Panc1 (cell line): ENCODE data around the gene FRY. TPM values are rescaled to one million over a fixed set of nuclear protein-coding genes. Genes with fewer than 3 reads are reported as not detected.

Source experiments
- ATAC-seq: fragments of 200-7000 bp; cut with Tn5 transposase; 2 replicates; pipeline ENCODE4 v1.9.1; 2020; ENCODE audit warnings: mild to moderate bottlenecking, moderate library complexity
- BruUV-seq: library from RNA; stranded (reverse); fragments of 400-500 nt; replicated peaks from 2 replicates; lab custom pipeline; 2021; lab: Mats Ljungman, UMichigan
- CTCF ChIA-PET: fragments of 300-600 bp; sonication (Branson Sonifier 250); formaldehyde crosslinking; loops from one replicate; lab custom pipeline; 2022; ENCODE audit warnings: antibody characterized with exemption; lab: Charles Lee
- POLR2A ChIA-PET: fragments of 300-600 bp; sonication (Branson Sonifier 250); formaldehyde crosslinking; loops from one replicate; lab custom pipeline; 2022; ENCODE audit warnings: antibody characterized with exemption; lab: Charles Lee
- DNase-seq: peaks from one replicate; pipeline ENCODE4 v3.0.0-alpha.2; 2010; ENCODE audit warnings: low read depth, low spot score
- H3K27ac ChIP-seq: 2 replicates; pipeline ENCODE4 v1.5.1; 2011; ENCODE audit warnings: mild to moderate bottlenecking, low read length, inconsistent platforms
- H3K27me3 ChIP-seq: fragments of 200-500 bp; sonication (Bioruptor generic); 2 replicates; pipeline ENCODE4 v1.6.0; 2014; ENCODE audit warnings: low read length, inconsistent platforms; ENCODE audit not compliant: control insufficient read depth, insufficient read depth
- H3K36me3 ChIP-seq: fragments of 200-500 bp; sonication (Bioruptor generic); 2 replicates; pipeline ENCODE4 v1.5.1; 2014; ENCODE audit warnings: inconsistent platforms, mild to moderate bottlenecking, low read length, moderate library complexity; ENCODE audit not compliant: control insufficient read depth, insufficient read depth
- H3K4me1 ChIP-seq: 2 replicates; pipeline ENCODE4 v1.5.1; 2011; ENCODE audit warnings: inconsistent platforms, mild to moderate bottlenecking, low read length, moderate library complexity; ENCODE audit not compliant: control insufficient read depth, insufficient read depth
- H3K4me3 ChIP-seq, 2 experiments: 2 replicates each; pipeline ENCODE4 v1.5.1; 2011 to 2012; ENCODE audit warnings: low read depth in 2 of 2, low read length in 2 of 2, mild to moderate bottlenecking in 2 of 2, inconsistent platforms in 1 of 2, moderate library complexity in 1 of 2
- H3K9me3 ChIP-seq: fragments of 200-500 bp; sonication (Bioruptor generic); 2 replicates; pipeline ENCODE4 v1.5.1; 2014; ENCODE audit warnings: low read depth, mild to moderate bottlenecking, inconsistent platforms, low read length, moderate library complexity; ENCODE audit not compliant: control insufficient read depth, insufficient read depth
- CTCF ChIP-seq: fragments of 450-650 bp; IDR thresholded peaks from 2 replicates; pipeline ENCODE4 v1.5.1; 2017; ENCODE audit warnings: mild to moderate bottlenecking
- POLR2AphosphoS5 ChIP-seq: IDR thresholded peaks from 2 replicates; pipeline ENCODE4 v1.6.1; 2012; ENCODE audit warnings: mild to moderate bottlenecking, low read depth, low read length, moderate library complexity
- REST ChIP-seq, 2 experiments: IDR thresholded peaks; 2 replicates each; pipeline ENCODE4 v1.6.1; 2011 to 2012; ENCODE audit warnings: low read depth in 2 of 2, control low read depth in 1 of 2, low read length in 1 of 2, mild to moderate bottlenecking in 1 of 2, moderate library complexity in 1 of 2; ENCODE audit not compliant: insufficient read depth in 1 of 2
- SIN3A ChIP-seq: IDR thresholded peaks from 2 replicates; pipeline ENCODE4 v1.6.1; 2012; ENCODE audit warnings: low read depth, mild to moderate bottlenecking, low read length, moderate library complexity, borderline replicate concordance; ENCODE audit not compliant: insufficient read depth
- TCF7L2 ChIP-seq: IDR thresholded peaks from 2 replicates; pipeline ENCODE4 v1.6.1; 2011; ENCODE audit warnings: mild to moderate bottlenecking, low read depth, low read length, inconsistent platforms
- in situ Hi-C: cut with HindIII; loops from 2 replicates; pipeline ENCODE4 v1.10.0; 2016; ENCODE audit warnings: low sequenced_read_pairs, low pct_unique_long_range_greater_than_20kb
- intact Hi-C: fragments of 100-400 bp; cut with micrococcal nuclease; formaldehyde crosslinking; loops from one replicate; pipeline ENCODE4 v1.10.0; 2022; ENCODE audit not compliant: unreplicated experiment
- total RNA-seq: library from RNA; stranded (reverse); gene quantifications from one replicate; pipeline ENCODE4 v1.2.1, GENCODE V29; 2021; ENCODE audit not compliant: unreplicated experiment

FRY gene
- total RNA-seq, 1 experiment from 2014 or later, result 0.18 TPM

GRCh38 chr13:32209652-32210051 is 178.1 kb downstream of the FRY start:
- Histone ChIP-seq H3K9me3 (no peaks in the 10 kb centered on the region), H3K27ac (no peak overlapping the region), H3K4me3 (no peak overlapping the region), H3K4me1 (no peaks in the 10 kb centered on the region), H3K27me3 (no peaks in the 10 kb centered on the region), H3K36me3 (no peaks in the 10 kb centered on the region)
- intact Hi-C loops (no loop called here), in situ Hi-C loops (no loop called here)
- POLR2A ChIA-PET, result no interaction called here
- no peak for DNase-seq
- no peak for TF ChIP-seq SIN3A
- no peak for TF ChIP-seq CTCF
- TF ChIP-seq TCF7L2, result no peak
- no peak for TF ChIP-seq POLR2AphosphoS5
- no peak for TF ChIP-seq REST (IDR thresholded peaks at IDR 0.05; ENCODE audit: insufficient read depth in 1 of 2, low read depth in 2 of 2, low read length in 1 of 2)
- no peak for ATAC-seq
- BruUV-seq, result no TSS peak
- CTCF ChIA-PET, result no interaction called here

DNA sequence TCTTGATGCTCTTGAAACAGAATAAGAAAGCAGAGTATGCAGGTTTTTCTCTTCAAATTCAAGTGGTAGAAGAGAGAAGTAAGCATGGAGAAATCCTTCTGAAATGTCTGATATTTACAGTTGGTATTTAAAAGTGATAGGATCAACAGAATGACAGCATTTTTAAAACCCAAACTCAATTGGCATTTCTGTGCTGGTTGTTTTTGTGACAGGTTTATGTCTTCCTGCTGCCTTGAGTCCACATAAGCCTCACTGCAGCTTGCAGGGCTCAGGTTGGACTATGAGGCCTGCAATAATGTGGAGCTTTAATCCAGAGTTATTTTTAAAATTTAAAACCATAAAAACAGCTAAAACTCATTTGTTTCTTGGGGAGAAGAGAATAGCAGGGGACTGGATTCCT is 178.5 kb downstream of the FRY start:
- no peak overlapping the region for H3K4me3 ChIP-seq
- ATAC-seq (no peak), DNase-seq (no peak)
- CTCF ChIA-PET, result no interaction called here
- in situ Hi-C loops, result no loop called here
- TF ChIP-seq SIN3A (no peak), POLR2AphosphoS5 (no peak), TCF7L2 (no peak), REST (IDR thresholded peaks at IDR 0.05; ENCODE audit: insufficient read depth in 1 of 2, low read depth in 2 of 2, low read length in 1 of 2) (no peak)
- H3K27me3 ChIP-seq, result no peaks in the 10 kb centered on the region
- no TSS peak for BruUV-seq
- no peaks in the 10 kb centered on the region for H3K36me3 ChIP-seq
- H3K27ac ChIP-seq, result no peak overlapping the region
- H3K4me1 ChIP-seq, result no peaks in the 10 kb centered on the region
- no peaks in the 10 kb centered on the region for H3K9me3 ChIP-seq
- intact Hi-C loops, result no loop called here
- POLR2A ChIA-PET, result no interaction called here
